ENCODE data around the gene BAG5. TPM values are rescaled to one million over a fixed set of nuclear protein-coding genes. Genes with fewer than 3 reads are reported as not detected.
A peak's percentile ranks its signal among the peaks of the same experiment; 100 is the strongest.

The BAG5 gene
- total RNA-seq, 1 experiment from 2014 or later: 27.0 TPM

DNA sequence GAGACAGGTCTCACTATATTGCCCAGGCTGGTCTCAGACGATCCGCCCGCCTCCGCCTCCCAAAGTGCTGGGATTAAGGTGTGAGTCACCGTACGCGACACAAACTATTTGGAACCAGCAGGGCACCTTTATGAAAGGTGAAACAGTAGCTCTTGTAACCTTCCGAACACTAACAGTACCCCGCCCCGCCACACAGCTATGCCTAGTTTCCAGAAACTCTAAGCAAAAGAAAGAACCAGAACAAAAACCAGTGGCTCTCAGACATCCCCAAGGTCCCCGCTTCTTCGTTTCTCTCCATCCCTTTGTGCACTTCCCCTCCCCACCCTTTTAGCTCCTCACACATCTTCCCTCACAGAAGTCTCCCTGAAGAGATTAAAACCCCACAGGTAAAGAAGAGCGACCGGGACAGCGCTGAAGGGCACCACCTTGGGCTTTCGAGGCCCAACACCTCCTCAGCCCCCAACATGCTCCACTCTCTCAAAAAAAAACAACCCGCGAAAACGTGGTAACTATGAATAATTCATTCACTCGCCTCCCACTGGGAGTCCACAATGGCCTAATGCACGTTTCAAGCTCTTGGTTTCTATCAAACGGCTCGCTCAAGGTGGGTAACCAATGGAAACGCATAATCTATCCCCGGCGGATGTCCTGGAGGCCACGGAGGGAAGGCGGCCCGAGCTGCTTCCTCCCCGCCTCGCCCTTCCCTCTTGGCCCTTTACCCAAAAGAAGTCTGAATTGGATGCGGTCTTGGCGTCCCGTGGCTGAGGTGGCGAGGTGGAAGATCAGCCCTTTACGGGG lies 877 bp downstream of the BAG5 start:
- peak; percentile 43 for ATAC-seq
- no TSS peak for BruUV-seq (replicated peaks)
- TF ChIP-seq, protein P1, sequence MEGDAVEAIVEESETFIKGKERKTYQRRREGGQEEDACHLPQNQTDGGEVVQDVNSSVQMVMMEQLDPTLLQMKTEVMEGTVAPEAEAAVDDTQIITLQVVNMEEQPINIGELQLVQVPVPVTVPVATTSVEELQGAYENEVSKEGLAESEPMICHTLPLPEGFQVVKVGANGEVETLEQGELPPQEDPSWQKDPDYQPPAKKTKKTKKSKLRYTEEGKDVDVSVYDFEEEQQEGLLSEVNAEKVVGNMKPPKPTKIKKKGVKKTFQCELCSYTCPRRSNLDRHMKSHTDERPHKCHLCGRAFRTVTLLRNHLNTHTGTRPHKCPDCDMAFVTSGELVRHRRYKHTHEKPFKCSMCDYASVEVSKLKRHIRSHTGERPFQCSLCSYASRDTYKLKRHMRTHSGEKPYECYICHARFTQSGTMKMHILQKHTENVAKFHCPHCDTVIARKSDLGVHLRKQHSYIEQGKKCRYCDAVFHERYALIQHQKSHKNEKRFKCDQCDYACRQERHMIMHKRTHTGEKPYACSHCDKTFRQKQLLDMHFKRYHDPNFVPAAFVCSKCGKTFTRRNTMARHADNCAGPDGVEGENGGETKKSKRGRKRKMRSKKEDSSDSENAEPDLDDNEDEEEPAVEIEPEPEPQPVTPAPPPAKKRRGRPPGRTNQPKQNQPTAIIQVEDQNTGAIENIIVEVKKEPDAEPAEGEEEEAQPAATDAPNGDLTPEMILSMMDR (IDR thresholded peaks at IDR 0.05 in 2 of 3, conservative IDR thresholded peaks at IDR 0.05 in 1 of 3; ENCODE audit: borderline replicate concordance in 1 of 3, insufficient read depth in 1 of 3, low read depth in 2 of 3, low read length in 2 of 3): 0 out of 6 replicates have a peak, but pooled peaks of 1 of the 3 experiments have one; percentile 4
- peak; percentile 29; the same call in 1 of the 2 replicates for TF ChIP-seq FOSL1 (IDR thresholded peaks at IDR 0.05; ENCODE audit: low read depth)
- TF ChIP-seq, protein P2, sequence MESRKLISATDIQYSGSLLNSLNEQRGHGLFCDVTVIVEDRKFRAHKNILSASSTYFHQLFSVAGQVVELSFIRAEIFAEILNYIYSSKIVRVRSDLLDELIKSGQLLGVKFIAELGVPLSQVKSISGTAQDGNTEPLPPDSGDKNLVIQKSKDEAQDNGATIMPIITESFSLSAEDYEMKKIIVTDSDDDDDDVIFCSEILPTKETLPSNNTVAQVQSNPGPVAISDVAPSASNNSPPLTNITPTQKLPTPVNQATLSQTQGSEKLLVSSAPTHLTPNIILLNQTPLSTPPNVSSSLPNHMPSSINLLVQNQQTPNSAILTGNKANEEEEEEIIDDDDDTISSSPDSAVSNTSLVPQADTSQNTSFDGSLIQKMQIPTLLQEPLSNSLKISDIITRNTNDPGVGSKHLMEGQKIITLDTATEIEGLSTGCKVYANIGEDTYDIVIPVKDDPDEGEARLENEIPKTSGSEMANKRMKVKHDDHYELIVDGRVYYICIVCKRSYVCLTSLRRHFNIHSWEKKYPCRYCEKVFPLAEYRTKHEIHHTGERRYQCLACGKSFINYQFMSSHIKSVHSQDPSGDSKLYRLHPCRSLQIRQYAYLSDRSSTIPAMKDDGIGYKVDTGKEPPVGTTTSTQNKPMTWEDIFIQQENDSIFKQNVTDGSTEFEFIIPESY (IDR thresholded peaks at IDR 0.05; ENCODE audit: extremely low read depth, insufficient replicate concordance, low read length): no peak
- H3K27ac ChIP-seq (ENCODE audit: low read depth, low read length): peak overlapping the region; percentile 99
- peak overlapping the region; percentile 79 to 99 for H3K4me3 ChIP-seq (replicated peaks in 1 of 2; ENCODE audit: low read depth in 1 of 2, low read length in 2 of 2)
- H3K9ac ChIP-seq (ENCODE audit: low read length): peak overlapping the region; percentile 78
- H3K4me1 ChIP-seq (ENCODE audit: control insufficient read depth in 1 of 2, insufficient read depth in 2 of 2, low read length in 2 of 2): peaks cover 11 to 18% of the 10 kb centered on the region in 2 experiments
- no peak overlapping the region for H2AFZ ChIP-seq (ENCODE audit: low read depth, low read length, poor library complexity, severe bottlenecking)
- RAD21 ChIA-PET (ENCODE audit: low non-redundant PET in 1 of 2, low total read pairs in 2 of 2, uncharacterized antibody in 2 of 2, unreplicated experiment in 2 of 2): interaction anchor here in 1 of 2 experiments (0.6 kb wide), 1 partner anchor 40 kb away, joined by 3 read pairs; no protein-coding TSS in a partner anchor
- CTCF ChIA-PET: interaction anchor here (1.4 kb wide), 1 partner anchor 43 kb away, joined by 4 read pairs; no protein-coding TSS in a partner anchor
- H4K20me1 ChIP-seq (ENCODE audit: insufficient read depth): peaks cover 10% of the 10 kb centered on the region; the same call in 1 of the 2 replicates
- peaks cover 13 to 27% of the 10 kb centered on the region in 2 experiments; a peak in 3 of 4 replicates for H3K36me3 ChIP-seq (ENCODE audit: control insufficient read depth in 1 of 2, insufficient read depth in 2 of 2, low read length in 2 of 2)
- POLR2A ChIA-PET: interaction anchor here (2.0 kb wide), 1 partner anchor 9 kb away, joined by 5 read pairs; no protein-coding TSS in a partner anchor
- no peak for DNase-seq (ENCODE audit: low read depth, low spot score)
- intact Hi-C loops (cut with micrococcal nuclease): no loop called here
- no peaks in the 10 kb centered on the region for H3K27me3 ChIP-seq (ENCODE audit: insufficient read depth, low read length)
- H3K79me2 ChIP-seq (ENCODE audit: insufficient read depth, low read length): peaks cover 88% of the 10 kb centered on the region
- H3K9me3 ChIP-seq (ENCODE audit: control insufficient read depth in 1 of 2, insufficient read depth in 1 of 2, low read depth in 1 of 2, low read length in 2 of 2): no peaks in the 10 kb centered on the region
- no peaks in the 10 kb centered on the region for H3K9me2 ChIP-seq (ENCODE audit: insufficient read depth)
- H3K4me2 ChIP-seq (ENCODE audit: low read length): peak overlapping the region; percentile 75
